ENCODE measurements around the gene PSMA2.

Gene PSMA2

GRCh38 chr7:42906181-42906580, 25.8 kb downstream of the PSMA2 start:
- TF ChIP-seq GATA2 (IDR thresholded peaks at IDR 0.05; ENCODE audit: low read depth, low read length), result no peak
- TF ChIP-seq GATA3 (IDR thresholded peaks at IDR 0.05; ENCODE audit: low read depth, low read length), result no peak

- no peak for TF ChIP-seq GATA2 (IDR thresholded peaks at IDR 0.05; ENCODE audit: low read depth, low read length)
These were observed 29.6 kb downstream of the PSMA2 start for GRCh38 chr7:42902331-42902730.

GRCh38 chr7:42900842-42901241, 31.1 kb downstream of the PSMA2 start:
- TF ChIP-seq GATA2 (IDR thresholded peaks at IDR 0.05; ENCODE audit: low read depth, low read length) (no peak), GATA3 (IDR thresholded peaks at IDR 0.05; ENCODE audit: low read depth, low read length) (no peak)

GRCh38 chr7:42893346-42894240, 38.4 kb downstream of the PSMA2 start:
- TF ChIP-seq GATA2 (IDR thresholded peaks at IDR 0.05; ENCODE audit: low read depth, low read length), result no peak
- TF ChIP-seq GATA3 (IDR thresholded peaks at IDR 0.05; ENCODE audit: low read depth, low read length), result no peak

GRCh38 chr7:42886893-42887505, 45.0 kb downstream of the PSMA2 start:
- no peak for TF ChIP-seq GATA3 (IDR thresholded peaks at IDR 0.05; ENCODE audit: low read depth, low read length)
- TF ChIP-seq GATA2 (IDR thresholded peaks at IDR 0.05; ENCODE audit: low read depth, low read length), result no peak

- TF ChIP-seq GATA2 (IDR thresholded peaks at IDR 0.05; ENCODE audit: low read depth, low read length), result no peak
- TF ChIP-seq GATA3 (IDR thresholded peaks at IDR 0.05; ENCODE audit: low read depth, low read length), result no peak
These were observed 45.8 kb downstream of the PSMA2 start for GRCh38 chr7:42886129-42886528.

GRCh38 chr7:42883950-42884349, 48.0 kb downstream of the PSMA2 start:
- no peak for TF ChIP-seq GATA3 (IDR thresholded peaks at IDR 0.05; ENCODE audit: low read depth, low read length)
- TF ChIP-seq GATA2 (IDR thresholded peaks at IDR 0.05; ENCODE audit: low read depth, low read length), result no peak

- TF ChIP-seq GATA3 (IDR thresholded peaks at IDR 0.05; ENCODE audit: low read depth, low read length), result no peak
- no peak for TF ChIP-seq GATA2 (IDR thresholded peaks at IDR 0.05; ENCODE audit: low read depth, low read length)
These were observed 51.6 kb downstream of the PSMA2 start for GRCh38 chr7:42880392-42880791.

GRCh38 chr7:42878303-42878702, 53.7 kb downstream of the PSMA2 start:
- TF ChIP-seq GATA2 (IDR thresholded peaks at IDR 0.05; ENCODE audit: low read depth, low read length), result no peak
- TF ChIP-seq GATA3 (IDR thresholded peaks at IDR 0.05; ENCODE audit: low read depth, low read length), result no peak

GRCh38 chr7:42877862-42878261, 54.1 kb downstream of the PSMA2 start:
- no peak for TF ChIP-seq GATA3 (IDR thresholded peaks at IDR 0.05; ENCODE audit: low read depth, low read length)

GRCh38 chr7:42876182-42877068, 55.5 kb downstream of the PSMA2 start:
- TF ChIP-seq GATA3 (IDR thresholded peaks at IDR 0.05; ENCODE audit: low read depth, low read length), result no peak

GRCh38 chr7:42869131-42870020, 62.6 kb downstream of the PSMA2 start:
- TF ChIP-seq GATA3 (IDR thresholded peaks at IDR 0.05; ENCODE audit: low read depth, low read length) (no peak), GATA2 (IDR thresholded peaks at IDR 0.05; ENCODE audit: low read depth, low read length) (no peak)

GRCh38 chr7:42868480-42868879, 63.5 kb downstream of the PSMA2 start:
- TF ChIP-seq GATA3 (IDR thresholded peaks at IDR 0.05; ENCODE audit: low read depth, low read length) (no peak), GATA2 (IDR thresholded peaks at IDR 0.05; ENCODE audit: low read depth, low read length) (no peak)

Measured in SH-SY5Y (cell line).